GM12801 (cell line): ENCODE measurements around the gene CRB3.

Source experiments
- TF ChIP-seq, protein P1 (sequence below): IDR thresholded peaks from one replicate; pipeline ENCODE4 v1.5.1; 2011; ENCODE audit warnings: control low read depth; ENCODE audit not compliant: insufficient read length; ENCODE audit errors: extremely low read depth

Gene CRB3

DNA sequence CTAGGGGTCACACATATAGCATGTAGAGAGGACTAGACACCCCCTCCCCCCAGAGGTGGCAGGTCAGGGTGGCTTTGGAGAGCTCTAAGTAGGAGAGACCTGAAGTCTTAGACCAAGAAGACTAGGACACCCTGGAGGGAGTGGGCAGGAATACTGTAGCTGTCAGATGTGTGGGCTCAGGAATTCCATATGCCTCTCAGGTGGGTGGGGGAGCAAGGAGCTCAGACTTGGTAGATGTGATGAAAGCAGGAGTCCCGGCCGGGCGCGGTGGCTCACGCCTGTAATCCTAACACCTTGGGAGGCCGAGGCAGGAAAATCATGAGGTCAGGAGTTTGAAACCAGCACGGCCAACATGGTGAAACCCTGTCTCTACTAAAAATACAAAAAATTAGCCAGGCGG lies 1.6 kb downstream of the CRB3 start:
- TF ChIP-seq, protein P1, sequence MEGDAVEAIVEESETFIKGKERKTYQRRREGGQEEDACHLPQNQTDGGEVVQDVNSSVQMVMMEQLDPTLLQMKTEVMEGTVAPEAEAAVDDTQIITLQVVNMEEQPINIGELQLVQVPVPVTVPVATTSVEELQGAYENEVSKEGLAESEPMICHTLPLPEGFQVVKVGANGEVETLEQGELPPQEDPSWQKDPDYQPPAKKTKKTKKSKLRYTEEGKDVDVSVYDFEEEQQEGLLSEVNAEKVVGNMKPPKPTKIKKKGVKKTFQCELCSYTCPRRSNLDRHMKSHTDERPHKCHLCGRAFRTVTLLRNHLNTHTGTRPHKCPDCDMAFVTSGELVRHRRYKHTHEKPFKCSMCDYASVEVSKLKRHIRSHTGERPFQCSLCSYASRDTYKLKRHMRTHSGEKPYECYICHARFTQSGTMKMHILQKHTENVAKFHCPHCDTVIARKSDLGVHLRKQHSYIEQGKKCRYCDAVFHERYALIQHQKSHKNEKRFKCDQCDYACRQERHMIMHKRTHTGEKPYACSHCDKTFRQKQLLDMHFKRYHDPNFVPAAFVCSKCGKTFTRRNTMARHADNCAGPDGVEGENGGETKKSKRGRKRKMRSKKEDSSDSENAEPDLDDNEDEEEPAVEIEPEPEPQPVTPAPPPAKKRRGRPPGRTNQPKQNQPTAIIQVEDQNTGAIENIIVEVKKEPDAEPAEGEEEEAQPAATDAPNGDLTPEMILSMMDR: no peak

DNA sequence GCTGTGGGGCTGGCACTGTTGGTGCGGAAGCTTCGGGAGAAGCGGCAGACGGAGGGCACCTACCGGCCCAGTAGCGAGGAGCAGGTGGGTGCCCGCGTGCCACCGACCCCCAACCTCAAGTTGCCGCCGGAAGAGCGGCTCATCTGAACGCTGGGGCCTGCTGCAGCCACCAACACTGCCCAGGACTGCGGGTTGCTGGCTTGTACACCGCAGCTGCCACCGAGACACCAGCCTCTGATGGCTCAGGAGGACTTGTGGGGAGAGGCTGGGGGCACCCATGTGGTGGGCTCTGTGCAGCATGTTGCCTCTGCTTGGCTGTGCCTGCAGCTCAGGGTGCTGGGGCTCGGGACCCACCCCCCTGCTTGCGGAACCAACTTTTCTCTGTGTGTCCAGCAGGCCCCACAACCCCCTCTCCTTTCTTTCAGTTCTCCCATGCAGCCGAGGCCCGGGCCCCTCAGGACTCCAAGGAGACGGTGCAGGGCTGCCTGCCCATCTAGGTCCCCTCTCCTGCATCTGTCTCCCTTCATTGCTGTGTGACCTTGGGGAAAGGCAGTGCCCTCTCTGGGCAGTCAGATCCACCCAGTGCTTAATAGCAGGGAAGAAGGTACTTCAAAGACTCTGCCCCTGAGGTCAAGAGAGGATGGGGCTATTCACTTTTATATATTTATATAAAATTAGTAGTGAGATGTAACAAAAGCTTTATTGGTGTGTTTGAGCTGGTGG lies 2.6 kb downstream of the CRB3 start:
- TF ChIP-seq, protein P1: no peak

DNA sequence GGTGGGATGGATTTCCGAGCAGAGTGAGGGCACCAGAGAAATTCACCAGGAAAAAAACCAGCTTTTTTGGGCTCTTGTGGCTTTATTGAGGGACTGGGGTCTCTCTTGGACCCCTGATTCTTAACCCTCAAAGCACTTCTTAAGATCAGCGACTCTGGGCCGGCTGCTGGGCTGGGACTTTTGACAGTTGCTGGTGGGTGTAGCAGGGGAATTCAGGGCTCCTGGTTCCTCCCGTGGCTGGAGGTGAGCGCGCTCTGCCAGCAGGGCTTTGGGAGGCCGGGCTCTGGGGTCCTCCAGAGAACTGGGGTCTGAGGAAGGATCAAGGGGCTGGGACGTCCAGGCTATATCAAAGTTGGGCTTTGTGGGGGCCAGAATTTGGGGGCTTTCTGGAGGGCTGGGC lies 3.3 kb downstream of the CRB3 start:
- TF ChIP-seq, protein P1: no peak

DNA sequence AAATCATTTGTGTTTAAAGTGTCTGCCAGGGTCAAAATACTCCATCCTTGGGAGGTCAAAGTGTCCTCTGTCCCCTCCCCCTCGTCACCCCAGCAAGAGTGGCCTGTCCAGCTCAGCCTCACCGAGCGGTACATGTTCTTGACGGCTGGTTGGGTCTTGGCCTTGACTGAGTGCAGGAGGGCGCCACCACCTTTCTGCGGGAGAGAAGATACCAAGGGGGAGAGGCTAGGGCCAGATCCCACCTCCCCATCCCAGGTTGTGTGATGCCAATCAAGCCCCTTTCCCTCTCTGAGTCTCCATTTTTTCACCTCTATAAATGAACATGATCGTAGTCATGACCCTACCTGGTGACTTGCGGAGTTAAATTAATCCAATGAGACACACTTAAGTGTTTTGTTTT lies 6.1 kb downstream of the CRB3 start:
- TF ChIP-seq, protein P1: no peak

DNA sequence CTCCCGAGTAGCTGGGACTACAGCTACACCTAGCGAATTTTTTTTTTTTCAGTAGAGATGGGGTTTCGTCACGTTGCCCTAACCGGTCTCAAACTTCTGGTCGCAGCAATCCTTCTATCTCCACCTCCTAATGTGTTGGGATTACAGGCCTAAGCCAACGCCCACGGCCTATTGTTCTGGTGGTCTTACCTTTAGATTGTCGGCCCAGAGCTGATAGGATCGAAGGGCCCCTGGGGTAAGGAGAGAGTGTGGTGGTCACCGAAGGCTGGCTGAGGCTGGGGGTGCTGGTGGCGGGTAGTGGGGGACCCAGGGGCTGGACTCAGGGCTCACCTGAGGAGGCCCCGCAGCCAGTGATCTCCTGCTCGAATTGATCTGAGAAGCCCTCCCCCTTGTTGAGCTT lies 7.0 kb downstream of the CRB3 start:
- TF ChIP-seq, protein P1: no peak

DNA sequence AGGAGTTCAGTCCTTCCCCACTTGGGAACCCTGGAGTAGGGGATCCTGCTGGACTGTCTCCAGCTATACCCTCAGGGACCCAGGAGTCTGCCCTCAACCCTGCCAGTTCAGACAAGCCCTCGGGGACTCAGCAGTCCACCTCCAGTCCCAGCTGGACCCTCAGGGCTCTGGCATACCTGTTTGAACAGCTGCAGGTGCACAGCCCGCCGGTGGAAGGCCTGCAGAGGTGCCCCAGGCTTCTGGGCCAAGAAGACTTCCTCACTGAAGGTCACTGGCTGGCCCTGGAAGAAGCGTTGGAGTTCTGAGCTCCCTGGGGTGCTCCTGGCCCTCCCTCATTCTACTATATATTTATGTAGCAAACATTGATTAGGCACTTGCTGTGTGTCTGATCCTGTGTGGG lies 8.6 kb downstream of the CRB3 start:
- TF ChIP-seq, protein P1: no peak

DNA sequence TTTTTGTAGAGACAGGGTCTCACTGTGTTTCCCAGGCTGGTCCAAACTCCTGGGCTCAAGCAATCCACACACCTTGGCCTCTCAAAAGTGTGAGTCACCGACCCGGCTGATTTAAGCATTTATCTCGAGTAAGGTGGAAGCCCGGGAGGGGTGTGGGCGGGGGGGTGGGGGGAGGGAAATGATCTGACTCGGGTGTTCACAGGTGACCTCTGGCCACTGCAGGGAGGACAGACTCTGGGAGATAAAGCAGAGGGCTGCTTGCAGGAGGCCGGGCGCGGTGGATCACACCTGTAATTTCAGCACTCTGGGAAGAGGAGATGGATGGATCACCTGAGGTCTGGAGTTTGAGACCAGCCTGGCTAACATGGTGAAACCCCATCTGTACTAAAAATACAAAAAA lies 9.6 kb downstream of the CRB3 start:
- TF ChIP-seq, protein P1: no peak
